DMS79 treated with DMSO at 0.1 percent for 48 hours (cell line): Measurements from ENCODE around the gene NSD1.
"Not testable (repeated sequence)": the region's sequence is repeated elsewhere in the genome, so short reads cannot be mapped to it uniquely, and the experiment has no call there.

Source experiments
- DNase-seq: peaks from one replicate; lab custom pipeline; 2025; lab: John Stamatoyannopoulos, UW

The NSD1 gene

DNA sequence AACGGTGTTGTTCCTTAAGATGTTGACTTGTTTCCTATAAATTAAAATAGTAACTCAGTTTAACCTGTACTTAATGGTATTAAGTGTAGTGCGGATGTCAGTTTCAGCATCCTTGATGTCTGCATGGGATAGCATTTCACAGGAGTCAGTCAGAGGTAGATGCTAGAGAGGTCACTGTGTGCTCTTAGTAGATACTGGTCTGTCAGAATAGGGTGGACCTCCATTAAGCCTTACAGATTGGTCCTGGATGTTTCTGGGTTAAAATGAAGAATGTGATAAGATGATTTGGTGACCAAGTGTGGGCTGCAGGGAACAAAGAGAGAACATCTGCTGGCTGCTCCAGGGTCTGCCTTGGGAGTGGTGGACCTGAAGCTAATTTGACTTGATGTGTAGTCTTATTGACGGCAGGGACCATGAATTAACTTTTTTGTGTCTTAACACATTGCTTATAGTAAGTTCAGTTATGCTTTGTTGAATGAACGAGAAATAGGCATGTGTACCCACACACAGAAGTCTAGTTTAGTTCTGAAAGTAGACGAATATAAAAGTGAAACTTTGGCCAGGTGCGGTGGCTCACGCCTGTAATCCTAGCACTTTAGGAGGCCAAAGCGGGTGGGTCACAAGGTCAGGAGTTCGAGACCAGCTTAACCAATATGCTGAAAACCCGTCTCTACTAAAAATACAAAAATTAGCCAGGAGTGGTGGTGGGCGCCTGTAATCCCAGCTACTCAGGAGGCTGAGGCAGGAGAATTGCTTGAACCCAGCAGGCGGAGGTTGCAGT lies 157.4 kb downstream of the NSD1 start:
- DNase-seq = no peak

DNA sequence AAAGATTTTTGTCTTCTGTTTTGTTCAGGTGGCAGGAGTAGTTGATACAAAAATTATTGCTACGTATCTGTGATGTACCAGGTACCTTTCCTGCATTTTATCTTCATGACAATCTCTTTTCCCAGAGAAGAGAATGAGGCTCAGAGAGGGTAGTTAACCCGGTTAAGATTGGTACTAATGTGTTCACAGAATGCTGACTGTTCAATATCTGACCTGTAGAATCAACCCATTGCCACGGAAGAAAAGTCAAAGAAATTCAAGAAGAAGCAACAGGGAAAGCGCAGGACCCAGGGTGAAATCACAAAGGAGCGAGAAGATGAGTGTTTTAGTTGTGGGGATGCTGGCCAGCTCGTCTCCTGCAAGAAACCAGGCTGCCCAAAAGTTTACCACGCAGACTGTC lies 158.2 kb downstream of the NSD1 start:
- no peak for DNase-seq

DNA sequence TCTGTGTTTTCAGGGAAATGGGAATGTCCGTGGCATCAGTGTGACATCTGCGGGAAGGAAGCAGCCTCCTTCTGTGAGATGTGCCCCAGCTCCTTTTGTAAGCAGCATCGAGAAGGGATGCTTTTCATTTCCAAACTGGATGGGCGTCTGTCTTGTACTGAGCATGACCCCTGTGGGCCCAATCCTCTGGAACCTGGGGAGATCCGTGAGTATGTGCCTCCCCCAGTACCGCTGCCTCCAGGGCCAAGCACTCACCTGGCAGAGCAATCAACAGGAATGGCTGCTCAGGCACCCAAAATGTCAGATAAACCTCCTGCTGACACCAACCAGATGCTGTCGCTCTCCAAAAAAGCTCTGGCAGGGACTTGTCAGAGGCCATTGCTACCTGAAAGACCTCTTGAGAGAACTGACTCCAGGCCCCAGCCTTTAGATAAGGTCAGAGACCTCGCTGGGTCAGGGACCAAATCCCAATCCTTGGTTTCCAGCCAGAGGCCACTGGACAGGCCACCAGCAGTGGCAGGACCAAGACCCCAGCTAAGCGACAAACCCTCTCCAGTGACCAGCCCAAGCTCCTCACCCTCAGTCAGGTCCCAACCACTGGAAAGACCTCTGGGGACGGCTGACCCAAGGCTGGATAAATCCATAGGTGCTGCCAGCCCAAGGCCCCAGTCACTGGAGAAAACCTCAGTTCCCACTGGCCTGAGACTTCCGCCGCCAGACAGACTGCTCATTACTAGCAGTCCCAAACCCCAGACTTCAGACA lies 160.4 kb downstream of the NSD1 start:
- DNase-seq = no peak

DNA sequence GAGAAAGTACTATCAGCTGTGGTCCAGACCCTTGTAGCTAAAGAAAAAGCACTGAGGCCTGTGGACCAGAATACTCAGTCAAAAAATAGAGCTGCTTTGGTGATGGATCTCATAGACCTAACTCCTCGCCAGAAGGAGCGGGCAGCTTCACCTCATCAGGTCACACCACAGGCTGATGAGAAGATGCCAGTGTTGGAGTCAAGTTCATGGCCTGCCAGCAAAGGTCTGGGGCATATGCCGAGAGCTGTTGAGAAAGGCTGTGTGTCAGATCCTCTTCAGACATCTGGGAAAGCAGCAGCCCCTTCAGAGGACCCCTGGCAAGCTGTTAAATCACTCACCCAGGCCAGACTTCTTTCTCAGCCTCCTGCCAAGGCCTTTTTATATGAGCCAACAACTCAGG lies 161.1 kb downstream of the NSD1 start:
- DNase-seq = no peak

DNA sequence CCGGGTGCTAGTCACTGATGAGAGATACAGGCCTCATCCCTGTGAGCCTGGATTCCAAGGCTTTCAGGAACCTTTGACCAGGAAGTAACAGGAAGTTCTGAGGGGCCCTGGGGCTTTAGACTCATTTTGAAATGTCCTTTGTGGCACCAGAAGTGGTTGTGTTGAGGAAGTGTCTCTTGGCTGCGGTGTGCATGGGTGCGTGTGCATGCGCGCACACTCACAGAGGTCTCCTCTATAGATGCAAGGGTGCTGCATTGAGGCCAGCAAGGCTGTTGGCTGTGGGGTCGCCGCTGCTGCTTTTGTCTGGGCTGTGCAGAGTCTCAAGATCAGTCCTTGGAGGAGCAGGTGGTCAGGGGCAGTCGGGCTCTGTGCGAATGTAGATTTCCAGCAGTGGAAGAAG lies 162.4 kb downstream of the NSD1 start:
- no peak for DNase-seq

DNA sequence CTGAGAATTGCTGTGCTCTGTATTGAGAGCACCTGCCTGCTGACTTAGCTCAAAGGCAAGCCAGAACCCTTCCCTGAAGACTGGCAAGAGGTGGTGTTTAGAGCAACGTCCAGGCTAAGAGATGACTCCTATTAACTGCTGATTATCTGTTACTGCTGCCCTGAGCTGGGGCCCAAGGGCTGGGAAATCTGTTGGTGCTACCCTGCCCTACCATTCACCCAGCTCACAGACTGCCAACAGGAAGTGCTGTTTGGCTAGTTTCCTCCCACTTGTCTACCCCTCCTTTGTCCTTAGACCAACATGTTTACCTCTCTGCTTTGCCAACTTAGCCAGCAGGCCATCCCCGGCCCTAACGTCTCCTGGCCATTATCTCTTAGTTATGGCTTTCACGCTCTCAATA lies 163.0 kb downstream of the NSD1 start:
- DNase-seq = no peak

DNA sequence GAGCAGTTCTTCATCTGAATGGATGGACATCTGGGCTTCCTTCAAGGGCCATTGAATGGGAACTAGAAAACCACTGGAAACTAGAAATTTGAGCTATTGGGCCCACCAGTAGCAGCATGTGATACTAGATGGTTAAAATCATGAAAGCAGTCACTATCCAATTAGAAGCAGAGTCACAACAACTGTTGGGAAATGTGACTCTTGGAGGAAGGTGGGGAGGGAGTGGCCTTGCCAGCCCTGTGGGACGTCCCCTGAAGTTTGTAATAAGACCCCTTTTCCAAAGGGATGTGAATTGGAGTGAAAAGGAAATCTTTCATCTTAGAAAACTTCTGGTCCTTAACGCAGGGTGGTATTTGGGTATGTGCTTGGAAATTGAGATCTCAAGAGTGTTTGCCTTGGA lies 164.3 kb downstream of the NSD1 start:
- DNase-seq = no peak

DNA sequence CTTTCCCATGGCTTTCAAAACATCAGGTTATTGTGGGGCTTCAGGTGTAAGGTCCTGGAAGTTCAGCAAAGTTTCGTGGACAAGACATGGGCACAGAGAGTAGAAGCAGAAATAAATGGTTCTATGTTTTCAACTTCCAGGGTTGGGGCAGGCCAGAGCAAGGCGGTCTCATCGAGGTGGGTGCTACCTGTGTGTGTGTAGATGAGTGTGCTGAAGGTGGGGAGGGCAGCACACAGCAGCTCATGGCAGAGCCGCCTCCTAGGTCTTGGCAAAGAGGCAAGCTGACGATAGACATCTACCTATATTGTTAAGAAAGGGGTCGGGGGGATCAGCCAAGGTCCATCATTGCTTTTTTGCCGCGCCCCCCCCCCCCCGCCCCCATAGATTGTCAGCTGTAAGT lies 166.1 kb downstream of the NSD1 start:
- DNase-seq = no peak

DNA sequence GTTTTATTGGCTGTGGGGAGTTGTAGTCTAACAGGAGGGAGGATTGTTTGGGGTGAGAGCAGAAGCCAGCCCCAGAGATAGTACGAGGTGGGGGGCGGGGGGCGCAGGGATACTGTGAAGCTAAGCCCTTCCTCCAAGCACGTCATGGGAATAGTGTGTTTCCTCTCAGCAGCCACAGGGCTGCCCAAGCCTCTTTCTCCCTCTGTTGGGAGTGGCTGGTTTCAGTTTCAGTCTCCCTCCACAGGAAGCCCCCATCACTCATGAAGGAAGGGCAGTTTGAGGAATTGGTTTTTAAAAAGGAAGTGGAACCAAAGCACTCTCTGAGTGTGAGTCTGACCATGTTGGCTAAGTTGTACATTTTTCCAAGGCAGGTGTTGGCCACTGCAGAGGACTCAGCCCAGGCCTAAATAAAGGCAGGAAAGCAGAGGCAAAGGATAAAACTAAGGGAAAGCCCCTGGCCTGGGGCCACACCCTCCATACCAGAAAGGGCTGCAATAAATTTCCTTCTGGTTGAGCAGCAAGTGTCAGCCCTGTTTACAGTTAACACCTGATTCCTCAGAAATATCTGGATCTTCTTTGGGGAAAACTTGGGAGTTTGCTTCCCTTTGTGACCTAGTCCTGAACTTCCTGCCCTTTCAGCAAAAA lies 166.8 kb downstream of the NSD1 start:
- no peak for DNase-seq

DNA sequence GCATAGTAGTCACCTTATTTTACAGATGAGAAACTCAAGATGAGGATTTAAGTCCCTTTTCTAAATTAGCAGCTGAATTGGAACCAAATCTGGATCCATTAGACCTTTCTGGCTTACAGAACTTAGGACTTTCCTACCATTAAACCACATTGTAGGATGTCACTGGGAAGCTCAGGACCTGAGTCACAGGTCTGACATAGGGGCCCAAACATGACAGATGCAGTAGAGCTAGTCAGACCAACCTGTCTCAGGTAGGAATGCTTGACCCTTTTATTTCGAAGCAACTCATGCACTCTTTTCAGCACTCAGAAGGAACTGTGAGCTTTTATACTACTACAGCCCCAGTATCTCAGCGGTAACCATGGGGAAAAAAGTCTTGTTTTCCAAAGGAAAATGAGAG lies 167.4 kb downstream of the NSD1 start:
- no peak for DNase-seq

DNA sequence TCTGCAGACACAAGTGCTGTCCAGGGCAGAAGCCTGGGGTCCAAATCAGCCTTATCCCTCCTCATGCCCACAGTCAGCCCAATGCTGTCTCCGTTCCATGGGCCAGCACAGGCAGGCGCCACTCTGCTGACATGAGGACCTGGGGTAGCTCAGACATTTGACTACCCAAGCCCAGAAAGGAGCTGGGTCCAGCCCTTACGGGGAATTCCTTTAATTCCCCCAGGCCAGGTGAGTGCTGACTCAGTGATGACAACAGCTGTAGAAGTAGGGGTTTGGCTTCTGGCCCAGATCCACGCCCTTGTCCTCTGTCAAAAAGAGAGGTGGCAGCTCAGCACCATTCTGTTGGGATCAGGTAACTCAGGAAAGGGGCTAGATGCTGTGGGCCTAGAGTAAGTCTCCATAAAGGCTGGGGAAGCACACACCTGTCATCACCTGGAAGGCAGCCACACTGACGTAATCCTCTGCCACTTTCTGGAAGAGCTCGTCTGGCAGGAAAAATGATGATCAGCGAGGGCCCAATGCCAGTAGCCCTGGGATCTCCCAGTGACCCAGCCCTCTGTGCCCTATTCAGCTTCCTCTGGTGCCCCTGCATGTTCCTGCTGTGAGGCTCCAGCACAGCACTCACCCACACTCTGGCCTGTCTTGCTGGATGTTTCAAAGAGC lies 168.1 kb downstream of the NSD1 start:
- peak; percentile 76 for DNase-seq

DNA sequence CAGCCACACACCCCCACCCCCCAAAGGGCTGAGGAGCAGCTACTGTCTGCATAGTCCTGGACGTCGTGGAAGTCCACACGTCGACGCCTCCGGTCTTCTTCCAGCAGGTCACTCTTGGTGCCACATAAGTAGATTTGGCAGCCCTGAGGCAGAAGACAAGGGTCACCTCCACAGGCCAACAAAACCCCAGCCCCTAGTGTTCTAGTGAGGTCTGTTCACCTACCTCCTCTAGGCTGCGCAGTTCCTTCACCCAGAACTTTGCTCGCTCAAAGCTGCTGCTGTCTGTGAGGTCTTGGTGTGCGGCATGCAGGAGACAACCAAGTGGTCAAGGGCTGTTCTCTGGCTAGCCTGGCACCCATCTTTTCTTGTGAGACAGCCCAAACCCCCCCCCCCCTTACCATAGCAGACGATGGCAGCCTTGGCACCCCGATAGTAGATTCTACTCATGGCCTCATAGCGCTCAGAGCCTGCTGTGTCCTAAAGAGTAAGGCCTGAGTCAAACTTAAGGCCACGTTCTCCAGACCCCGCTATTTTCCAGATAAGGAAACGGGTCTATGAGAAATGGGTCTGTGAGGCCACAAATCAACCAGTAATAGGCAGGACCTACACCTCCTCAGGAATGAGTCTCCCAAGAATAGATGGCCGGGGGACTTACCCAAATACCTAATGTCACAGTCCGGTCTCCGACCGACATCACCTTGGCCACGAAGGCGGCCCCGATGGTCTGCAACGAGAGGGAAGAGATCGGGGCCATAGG lies 169.0 kb downstream of the NSD1 start:
- DNase-seq = no peak

DNA sequence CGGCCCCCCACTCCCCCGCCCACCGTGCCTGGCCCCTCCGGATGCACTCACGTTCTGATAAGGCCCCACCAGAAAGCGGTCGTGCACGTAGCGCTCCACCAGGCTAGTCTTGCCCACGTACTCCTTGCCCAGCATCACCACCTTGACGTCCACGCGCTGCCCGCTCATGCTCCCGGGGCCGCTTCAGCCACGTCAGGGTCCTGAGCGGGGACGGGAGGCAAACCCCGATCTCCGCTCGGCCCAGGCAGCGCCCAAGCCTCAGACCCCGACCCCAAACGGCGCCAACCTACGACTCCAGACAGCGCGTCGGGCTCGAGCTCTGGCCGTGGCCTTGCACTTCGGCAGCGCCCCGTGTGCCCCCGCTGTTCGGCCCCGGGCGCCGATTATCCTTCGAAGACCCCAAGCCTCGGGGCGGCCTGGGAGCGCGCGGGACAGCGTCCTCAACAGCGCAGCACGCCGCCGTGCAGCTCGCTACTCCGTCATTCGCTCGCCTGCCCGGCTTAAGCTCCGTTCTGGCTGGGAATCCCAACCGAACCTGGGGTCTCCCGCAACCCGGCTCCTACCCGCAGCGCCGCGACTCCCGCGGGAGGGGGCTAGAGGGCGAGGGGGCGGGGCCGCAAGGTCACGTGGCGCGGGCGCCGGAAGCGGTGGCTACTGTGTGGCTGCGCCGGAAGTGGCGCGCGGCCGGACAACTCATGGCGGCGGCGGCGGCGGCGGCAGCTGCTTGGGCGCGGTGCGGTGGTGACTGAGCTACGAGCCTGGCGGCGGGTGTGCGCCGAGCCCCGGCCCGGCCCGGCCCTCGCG lies 169.8 kb downstream of the NSD1 start, which contains the start of the genes PRELID1 and RAB24:
TSS of gene PRELID1 (plus strand) at position 679 of the 804 bp plus-strand sequence. CDS start 187 bp downstream, outside the sequence.
TSS of gene RAB24 (minus strand) at position 599 of the 804 bp plus-strand sequence. CDS start at position 168, 431 bp downstream.
- peak; percentile 18 for DNase-seq

DNA sequence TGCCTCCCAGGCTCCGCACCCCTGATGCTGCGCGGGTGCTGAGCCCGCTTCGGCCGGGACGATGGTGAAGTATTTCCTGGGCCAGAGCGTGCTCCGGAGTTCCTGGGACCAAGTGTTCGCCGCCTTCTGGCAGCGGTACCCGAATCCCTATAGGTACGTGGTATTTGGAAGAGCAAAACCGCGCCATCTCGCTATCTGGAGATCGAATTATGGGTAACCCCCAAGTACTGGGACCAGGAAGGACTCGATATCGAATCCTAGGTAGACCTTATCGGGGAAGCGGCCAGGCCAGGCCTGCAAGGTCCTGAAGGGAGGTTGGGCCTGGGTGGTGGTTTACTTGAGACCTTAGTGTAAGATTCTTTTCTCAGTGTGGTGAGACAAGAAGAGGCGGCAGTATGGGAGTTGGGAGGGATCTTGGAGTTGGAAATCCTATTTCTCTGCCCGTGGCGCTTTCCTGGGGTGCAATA lies 170.4 kb downstream of the NSD1 start:
- DNase-seq = no peak

DNA sequence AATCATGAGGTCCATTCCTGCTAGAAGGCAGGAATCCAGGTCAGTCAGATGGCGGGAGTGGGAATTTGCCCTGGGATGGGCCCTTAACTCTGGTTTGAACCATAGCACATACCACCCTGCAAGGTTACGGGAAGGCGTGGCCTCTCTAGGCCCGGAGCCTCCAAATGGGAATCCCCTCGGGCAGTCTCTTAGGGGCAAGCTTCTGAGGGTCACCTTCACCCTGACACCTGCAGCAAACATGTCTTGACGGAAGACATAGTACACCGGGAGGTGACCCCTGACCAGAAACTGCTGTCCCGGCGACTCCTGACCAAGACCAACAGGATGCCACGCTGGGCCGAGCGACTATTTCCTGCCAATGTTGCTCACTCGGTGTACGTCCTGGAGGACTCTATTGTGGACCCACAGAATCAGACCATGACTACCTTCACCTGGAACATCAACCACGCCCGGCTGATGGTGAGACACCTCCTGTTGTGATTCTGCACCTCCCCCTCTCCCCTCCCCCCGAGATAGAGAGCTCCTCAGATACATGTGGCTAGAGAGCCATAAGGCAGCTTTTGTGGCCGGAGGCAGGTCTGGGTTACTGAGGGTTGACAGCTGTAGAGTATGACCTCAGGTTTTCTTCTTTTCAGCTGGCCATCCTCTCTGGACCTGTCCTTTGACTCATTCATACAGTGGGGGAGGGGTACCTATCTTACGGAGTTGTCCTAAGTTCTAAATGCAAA lies 171.0 kb downstream of the NSD1 start:
- no peak for DNase-seq

DNA sequence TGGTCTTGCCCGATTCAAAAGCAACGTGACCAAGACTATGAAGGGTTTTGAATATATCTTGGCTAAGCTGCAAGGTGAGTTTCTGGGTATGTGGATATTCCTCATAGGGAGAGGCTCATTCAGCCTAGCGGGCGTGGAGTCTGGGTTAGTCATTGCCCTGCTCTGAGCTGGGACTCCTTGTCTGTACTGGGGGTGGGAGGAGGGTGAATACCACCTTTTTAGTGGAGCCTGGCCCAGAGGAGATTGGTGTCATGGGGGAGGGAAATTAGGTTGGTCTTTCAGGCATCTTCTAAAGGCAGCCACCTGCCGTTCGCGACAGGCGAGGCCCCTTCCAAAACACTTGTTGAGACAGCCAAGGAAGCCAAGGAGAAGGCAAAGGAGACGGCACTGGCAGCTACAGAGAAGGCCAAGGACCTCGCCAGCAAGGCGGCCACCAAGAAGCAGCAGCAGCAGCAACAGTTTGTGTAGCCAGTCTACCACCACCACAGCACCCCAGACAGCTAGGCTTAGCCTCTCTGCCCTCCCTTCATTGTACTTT lies 172.6 kb downstream of the NSD1 start:
- not testable (repeated sequence) for DNase-seq

DNA sequence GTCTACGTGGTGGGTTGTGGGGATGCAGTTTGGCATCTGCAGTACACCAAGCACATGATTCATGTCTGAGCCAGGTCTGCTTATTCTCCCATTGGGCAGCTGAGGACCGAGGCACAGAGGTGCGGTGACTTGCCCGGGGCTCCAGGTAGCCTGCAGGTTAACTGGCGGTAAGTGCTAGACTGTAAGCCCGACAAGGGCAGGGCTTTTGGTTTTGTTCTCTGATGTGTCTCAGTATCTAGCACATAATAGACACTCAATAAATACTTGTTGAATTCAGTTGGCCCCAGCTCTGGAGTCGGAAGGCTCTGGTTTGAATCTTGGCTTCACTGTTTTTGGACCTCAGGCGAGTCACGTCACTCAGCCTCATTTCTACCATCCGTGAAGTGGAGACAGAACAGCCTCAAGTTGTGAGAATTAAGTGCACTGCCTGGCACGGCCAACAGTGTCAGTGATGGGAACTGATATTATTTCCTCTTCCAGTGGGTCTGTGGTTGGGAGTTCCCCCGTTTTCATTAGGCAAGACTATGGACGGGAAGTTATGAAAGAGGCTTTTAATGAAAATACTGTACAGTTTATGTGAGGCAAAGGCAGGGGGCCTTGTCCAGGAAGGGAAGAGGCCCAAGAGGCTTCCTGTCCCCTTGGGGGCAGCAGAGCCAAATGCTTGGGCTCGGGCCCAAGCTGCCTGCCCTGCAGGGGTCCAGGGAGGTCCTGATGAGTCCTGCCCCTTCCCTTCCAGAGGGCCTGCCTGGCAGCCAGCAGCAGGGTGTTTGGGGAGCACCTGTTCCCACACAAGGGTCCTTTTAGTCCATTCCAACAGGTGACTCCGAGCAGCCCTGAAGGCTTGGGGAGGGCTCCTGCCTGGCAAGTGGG lies 173.3 kb downstream of the NSD1 start:
- no peak for DNase-seq

DNA sequence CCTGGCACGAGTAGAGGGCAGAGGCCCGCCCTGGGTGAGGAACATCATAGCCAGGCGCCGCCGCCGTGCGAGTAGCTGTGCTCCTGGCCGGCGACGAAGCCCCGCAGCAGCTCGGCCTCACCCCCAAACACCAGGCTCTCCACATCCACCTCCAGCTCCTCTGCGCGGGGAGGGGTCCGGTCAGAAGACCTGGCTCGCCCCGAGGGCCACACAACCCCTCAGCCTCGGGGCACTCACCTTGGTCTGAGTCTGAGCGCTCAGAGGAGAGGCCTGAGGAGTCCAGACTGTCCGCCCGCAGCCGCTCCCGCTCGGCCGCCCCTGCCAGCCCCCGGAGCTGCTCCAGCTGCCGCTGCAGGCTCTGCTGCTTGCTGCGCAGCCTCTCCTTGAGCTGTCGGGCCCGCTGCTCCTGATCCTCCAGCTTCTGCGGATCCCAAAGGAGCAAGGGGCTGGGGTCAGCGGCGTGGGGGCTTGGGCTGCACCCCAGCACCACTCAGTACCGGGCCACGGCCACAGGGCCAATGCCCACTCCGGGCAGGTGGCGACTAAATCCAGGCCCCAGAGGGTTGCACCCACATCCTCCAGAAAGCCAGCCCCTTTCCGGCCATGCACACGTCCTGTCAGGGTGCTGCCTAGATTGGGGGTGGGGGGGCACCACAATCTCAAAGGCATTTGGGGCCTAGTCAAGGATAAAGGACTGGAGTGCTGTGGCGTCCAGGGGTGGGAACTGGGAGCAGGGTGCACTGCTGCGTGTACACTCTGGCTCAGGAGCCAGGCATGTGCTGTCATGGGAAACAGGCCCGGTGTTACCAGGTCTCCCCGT lies 174.2 kb downstream of the NSD1 start:
- DNase-seq = no peak
